ENCODE measurements around the gene HSF2.

DNA sequence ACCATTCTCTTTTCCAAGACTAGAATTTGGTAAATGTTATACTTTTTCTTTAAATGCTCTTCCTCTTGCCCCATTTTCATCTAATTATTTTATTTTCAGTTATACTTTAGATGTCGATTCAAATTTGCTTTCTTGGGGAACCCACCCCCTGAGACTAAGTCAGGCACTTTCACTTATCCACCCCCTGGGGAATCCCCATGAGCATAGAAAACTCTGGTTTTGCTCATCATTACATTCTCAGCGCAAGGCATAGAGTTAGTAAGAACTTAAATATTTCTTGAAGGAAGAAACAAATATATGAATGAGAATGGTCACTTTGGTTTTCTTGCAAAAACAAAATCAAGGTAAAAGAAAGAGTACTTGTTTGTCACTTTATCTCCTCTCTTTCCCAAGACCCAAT is 25.1 kb upstream of the HSF2 start:
- TF ChIP-seq TAF1 (IDR thresholded peaks at IDR 0.05; ENCODE audit: borderline replicate concordance, insufficient read depth, low read length): no peak
- no peak for TF ChIP-seq POLR2AphosphoS5 (IDR thresholded peaks at IDR 0.05; ENCODE audit: low read depth, low read length)
- TF ChIP-seq, protein P1, sequence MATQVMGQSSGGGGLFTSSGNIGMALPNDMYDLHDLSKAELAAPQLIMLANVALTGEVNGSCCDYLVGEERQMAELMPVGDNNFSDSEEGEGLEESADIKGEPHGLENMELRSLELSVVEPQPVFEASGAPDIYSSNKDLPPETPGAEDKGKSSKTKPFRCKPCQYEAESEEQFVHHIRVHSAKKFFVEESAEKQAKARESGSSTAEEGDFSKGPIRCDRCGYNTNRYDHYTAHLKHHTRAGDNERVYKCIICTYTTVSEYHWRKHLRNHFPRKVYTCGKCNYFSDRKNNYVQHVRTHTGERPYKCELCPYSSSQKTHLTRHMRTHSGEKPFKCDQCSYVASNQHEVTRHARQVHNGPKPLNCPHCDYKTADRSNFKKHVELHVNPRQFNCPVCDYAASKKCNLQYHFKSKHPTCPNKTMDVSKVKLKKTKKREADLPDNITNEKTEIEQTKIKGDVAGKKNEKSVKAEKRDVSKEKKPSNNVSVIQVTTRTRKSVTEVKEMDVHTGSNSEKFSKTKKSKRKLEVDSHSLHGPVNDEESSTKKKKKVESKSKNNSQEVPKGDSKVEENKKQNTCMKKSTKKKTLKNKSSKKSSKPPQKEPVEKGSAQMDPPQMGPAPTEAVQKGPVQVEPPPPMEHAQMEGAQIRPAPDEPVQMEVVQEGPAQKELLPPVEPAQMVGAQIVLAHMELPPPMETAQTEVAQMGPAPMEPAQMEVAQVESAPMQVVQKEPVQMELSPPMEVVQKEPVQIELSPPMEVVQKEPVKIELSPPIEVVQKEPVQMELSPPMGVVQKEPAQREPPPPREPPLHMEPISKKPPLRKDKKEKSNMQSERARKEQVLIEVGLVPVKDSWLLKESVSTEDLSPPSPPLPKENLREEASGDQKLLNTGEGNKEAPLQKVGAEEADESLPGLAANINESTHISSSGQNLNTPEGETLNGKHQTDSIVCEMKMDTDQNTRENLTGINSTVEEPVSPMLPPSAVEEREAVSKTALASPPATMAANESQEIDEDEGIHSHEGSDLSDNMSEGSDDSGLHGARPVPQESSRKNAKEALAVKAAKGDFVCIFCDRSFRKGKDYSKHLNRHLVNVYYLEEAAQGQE (IDR thresholded peaks at IDR 0.05; ENCODE audit: insufficient read depth in 1 of 2, low read depth in 2 of 2, low read length in 2 of 2): no peak
- no peak for TF ChIP-seq SIN3A (IDR thresholded peaks at IDR 0.05; ENCODE audit: borderline replicate concordance, insufficient read depth, low read length)
